NB4 (cell line): ENCODE results near the gene COX10.

Source experiments
- MYC ChIP-seq: IDR thresholded peaks from 2 replicates; pipeline ENCODE4 v1.6.1; 2011; ENCODE audit warnings: low read depth, low read length
- POLR2A ChIP-seq: IDR thresholded peaks from 2 replicates; pipeline ENCODE4 v1.6.1; 2011; ENCODE audit warnings: mild to moderate bottlenecking; ENCODE audit not compliant: insufficient read length; ENCODE audit errors: extremely low read depth
- TF ChIP-seq, protein P1 (sequence below): IDR thresholded peaks from one replicate; pipeline ENCODE4 v1.5.1; 2012; ENCODE audit warnings: low read depth, low read length
- TF ChIP-seq, protein P2 (sequence below): IDR thresholded peaks from 2 replicates; pipeline ENCODE4 v1.6.1; 2011; ENCODE audit warnings: low read depth, low read length

DNA sequence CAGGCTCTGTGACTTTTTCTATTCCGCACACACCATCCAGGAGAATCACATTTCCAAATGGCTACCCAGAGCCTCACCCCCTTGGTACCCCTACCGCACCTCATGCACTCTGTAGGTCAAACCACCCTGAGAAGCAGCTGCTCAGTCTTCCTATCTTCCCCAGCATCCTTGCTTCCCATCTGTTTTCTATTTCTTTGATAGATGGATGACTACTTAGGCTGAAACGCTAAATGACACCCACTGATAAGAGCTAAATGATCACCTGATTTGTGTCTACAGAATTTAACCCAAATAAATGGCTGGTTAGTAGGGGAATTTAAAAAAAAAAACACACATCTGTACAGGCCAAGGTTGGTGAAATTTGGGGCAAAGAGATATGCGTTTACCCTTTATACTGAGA, 17.6 kb upstream of the COX10 start:
- TF ChIP-seq, protein P1, sequence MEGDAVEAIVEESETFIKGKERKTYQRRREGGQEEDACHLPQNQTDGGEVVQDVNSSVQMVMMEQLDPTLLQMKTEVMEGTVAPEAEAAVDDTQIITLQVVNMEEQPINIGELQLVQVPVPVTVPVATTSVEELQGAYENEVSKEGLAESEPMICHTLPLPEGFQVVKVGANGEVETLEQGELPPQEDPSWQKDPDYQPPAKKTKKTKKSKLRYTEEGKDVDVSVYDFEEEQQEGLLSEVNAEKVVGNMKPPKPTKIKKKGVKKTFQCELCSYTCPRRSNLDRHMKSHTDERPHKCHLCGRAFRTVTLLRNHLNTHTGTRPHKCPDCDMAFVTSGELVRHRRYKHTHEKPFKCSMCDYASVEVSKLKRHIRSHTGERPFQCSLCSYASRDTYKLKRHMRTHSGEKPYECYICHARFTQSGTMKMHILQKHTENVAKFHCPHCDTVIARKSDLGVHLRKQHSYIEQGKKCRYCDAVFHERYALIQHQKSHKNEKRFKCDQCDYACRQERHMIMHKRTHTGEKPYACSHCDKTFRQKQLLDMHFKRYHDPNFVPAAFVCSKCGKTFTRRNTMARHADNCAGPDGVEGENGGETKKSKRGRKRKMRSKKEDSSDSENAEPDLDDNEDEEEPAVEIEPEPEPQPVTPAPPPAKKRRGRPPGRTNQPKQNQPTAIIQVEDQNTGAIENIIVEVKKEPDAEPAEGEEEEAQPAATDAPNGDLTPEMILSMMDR, result no peak
- TF ChIP-seq POLR2A (no peak), MYC (no peak)
- TF ChIP-seq, protein P2, sequence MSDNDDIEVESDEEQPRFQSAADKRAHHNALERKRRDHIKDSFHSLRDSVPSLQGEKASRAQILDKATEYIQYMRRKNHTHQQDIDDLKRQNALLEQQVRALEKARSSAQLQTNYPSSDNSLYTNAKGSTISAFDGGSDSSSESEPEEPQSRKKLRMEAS, result no peak
